Hepatocyte (in vitro differentiated cells): ENCODE measurements around the gene NLRC3.

Source experiments
- EZH2 ChIP-seq: fragments of 200-600 bp; sonication (generic); IDR thresholded peaks from 2 replicates; pipeline ENCODE4 v1.6.1; 2016; ENCODE audit warnings: antibody characterized with exemption, mild to moderate bottlenecking, borderline replicate concordance
- EZH2phosphoT487 ChIP-seq: fragments of 200-600 bp; sonication (generic); IDR thresholded peaks from one replicate; pipeline ENCODE4 v1.6.1; 2018; ENCODE audit warnings: antibody characterized with exemption, mild to moderate bottlenecking, low read depth, moderate library complexity; ENCODE audit not compliant: unreplicated experiment, severe bottlenecking
- TF ChIP-seq, protein P1 (sequence below): fragments of 200-600 bp; sonication (generic); IDR thresholded peaks from 2 replicates; pipeline ENCODE4 v1.5.1; 2016; ENCODE audit warnings: antibody characterized with exemption, mild to moderate bottlenecking; ENCODE audit not compliant: poor library complexity

DNA sequence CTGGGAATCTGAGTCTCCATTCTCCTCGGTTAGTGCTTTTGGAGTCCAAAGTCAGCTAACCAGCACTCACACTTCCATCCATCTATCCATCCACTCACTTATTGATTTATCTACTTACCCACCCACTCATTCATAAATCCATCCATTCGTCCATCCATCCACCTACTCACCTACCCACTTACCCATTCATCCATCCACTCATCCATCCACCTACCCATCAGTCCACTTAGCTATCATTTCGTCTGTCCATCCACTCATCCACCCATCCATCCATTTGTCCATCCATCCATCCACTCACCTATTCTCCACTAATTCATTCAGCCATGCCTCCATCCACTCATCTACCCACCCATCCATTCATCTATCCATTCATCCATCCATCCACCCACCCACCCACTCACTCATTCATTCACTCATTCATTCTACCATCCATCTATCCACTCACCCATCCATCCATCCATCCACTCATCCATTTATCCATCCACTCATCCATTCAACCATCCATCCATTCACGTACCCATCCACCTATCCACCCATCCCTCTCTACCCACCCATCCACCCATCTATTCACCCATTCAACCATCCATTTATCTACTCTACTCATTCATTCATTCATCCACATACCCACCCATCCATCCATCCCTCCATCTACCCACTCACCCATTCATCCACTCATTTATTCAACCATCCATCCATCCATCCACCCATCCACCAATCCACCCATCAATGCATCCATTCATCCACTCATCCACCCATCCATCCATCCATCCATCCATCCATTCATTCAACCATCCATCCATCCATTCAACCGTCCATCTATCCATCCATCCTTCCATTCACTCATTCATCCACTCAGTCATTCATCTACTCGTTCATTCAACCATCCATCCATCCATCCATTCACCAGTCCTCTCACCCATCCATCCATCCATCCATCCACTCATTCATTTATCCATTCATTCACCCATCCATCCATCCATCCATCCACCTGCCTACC is 26.1 kb downstream of the NLRC3 start:
- TF ChIP-seq, protein P1, sequence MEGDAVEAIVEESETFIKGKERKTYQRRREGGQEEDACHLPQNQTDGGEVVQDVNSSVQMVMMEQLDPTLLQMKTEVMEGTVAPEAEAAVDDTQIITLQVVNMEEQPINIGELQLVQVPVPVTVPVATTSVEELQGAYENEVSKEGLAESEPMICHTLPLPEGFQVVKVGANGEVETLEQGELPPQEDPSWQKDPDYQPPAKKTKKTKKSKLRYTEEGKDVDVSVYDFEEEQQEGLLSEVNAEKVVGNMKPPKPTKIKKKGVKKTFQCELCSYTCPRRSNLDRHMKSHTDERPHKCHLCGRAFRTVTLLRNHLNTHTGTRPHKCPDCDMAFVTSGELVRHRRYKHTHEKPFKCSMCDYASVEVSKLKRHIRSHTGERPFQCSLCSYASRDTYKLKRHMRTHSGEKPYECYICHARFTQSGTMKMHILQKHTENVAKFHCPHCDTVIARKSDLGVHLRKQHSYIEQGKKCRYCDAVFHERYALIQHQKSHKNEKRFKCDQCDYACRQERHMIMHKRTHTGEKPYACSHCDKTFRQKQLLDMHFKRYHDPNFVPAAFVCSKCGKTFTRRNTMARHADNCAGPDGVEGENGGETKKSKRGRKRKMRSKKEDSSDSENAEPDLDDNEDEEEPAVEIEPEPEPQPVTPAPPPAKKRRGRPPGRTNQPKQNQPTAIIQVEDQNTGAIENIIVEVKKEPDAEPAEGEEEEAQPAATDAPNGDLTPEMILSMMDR, result no peak
- no peak for TF ChIP-seq EZH2
- no peak for TF ChIP-seq EZH2phosphoT487
